Naive thymus-derived CD8-positive, alpha-beta T cell (primary cell): ENCODE data around the gene CCDC144A. TPM values are rescaled to one million over a fixed set of nuclear protein-coding genes. Genes with fewer than 3 reads are reported as not detected.
"Not testable (repeated sequence)": the region's sequence is repeated elsewhere in the genome, so short reads cannot be mapped to it uniquely, and the experiment has no call there.

Experiments used
- ATAC-seq, 2 donors: fragments of 150-1000 bp; cut with Tn5 transposase in 1 of 2; sonication (Bioruptor Pico), chemical (Tn5 transposase) in 1 of 2; 1 replicate in 1 of 2; 2 replicates in 1 of 2; pipeline ENCODE4 v1.10.0; 2021; ENCODE audit warnings: mild to moderate bottlenecking in 2 of 2, moderate library complexity in 2 of 2
- POLR2A ChIA-PET: fragments of 350-600 bp; sonication (Branson Sonifier 250); formaldehyde crosslinking; loops from one replicate; lab custom pipeline; 2021; ENCODE audit warnings: antibody characterized with exemption; lab: Charles Lee
- DNase-seq, 10 donors: peaks; one replicate each; pipeline versions ENCODE4 v3.0.0 to v3.0.0-alpha.2; 2020 to 2022
- H3K27ac Mint-ChIP-seq, 10 donors: one replicate each; pipeline ENCODE4 v1.8.0; 2020 to 2022; ENCODE audit warnings: mild to moderate bottlenecking in 10 of 10, mixed read lengths in 10 of 10, moderate library complexity in 4 of 10, inconsistent platforms in 1 of 10
- H3K27me3 Mint-ChIP-seq, 5 donors: one replicate each; pipeline ENCODE4 v1.8.0; 2021 to 2022; ENCODE audit warnings: mixed read lengths in 5 of 5
- H3K36me3 Mint-ChIP-seq, 3 donors: one replicate each; pipeline ENCODE4 v1.8.0; 2020 to 2022; ENCODE audit warnings: mixed read lengths in 3 of 3, mild to moderate bottlenecking in 2 of 3, inconsistent platforms in 1 of 3
- H3K4me1 Mint-ChIP-seq, 4 donors: one replicate each; pipeline ENCODE4 v1.8.0; 2021 to 2022; ENCODE audit warnings: mixed read lengths in 4 of 4
- H3K4me3 Mint-ChIP-seq, 10 donors: one replicate each; pipeline ENCODE4 v1.8.0; 2020 to 2022; ENCODE audit warnings: mild to moderate bottlenecking in 10 of 10, mixed read lengths in 10 of 10, moderate library complexity in 6 of 10, inconsistent platforms in 1 of 10
- H3K9me3 Mint-ChIP-seq, 9 donors: one replicate each; pipeline ENCODE4 v1.8.0; 2020 to 2022; ENCODE audit warnings: mixed read lengths in 9 of 9, mild to moderate bottlenecking in 3 of 9, inconsistent platforms in 1 of 9, moderate library complexity in 1 of 9
- polyA plus RNA-seq, 3 donors: library from polyadenylated mRNA; unstranded; fragments of 300-500 nt; fragmentation: Illumina TruSeq; gene quantifications; one replicate each; pipeline ENCODE4 v1.2.3, GENCODE V29; 2021
- total RNA-seq, 8 experiments: library from RNA in 2 of 8; stranded (reverse) in 2 of 8; gene quantifications; one replicate each; pipeline ENCODE4 v1.2.3 and lab custom pipeline; 2021 to 2026

CCDC144A gene
- total and polyA plus RNA-seq, 5 experiments from 2014 or later, result 0.42 to 3.7 (median 1.5) TPM

DNA sequence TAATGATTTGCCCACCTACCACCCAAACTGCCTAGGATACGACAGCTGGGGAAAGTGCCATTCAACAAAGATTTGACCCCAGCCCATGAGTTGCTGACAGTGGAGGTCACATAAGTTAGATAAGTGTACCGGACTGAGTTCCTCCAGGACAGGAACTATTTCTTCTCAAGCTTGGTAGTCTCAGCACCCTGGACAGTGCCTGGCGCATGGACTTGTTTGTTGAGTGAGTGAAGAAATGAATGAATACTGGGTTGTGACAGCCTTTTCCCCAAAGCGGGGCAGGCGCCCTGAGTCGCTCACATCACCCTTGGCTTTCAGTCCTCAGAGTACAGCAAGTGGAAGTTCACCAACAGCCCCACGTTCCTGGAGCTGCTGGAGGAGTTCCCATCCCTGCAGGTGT is 122.1 kb downstream of the CCDC144A start:
- H3K9me3 Mint-ChIP-seq, H3K4me3 Mint-ChIP-seq, H3K36me3 Mint-ChIP-seq, H3K4me1 Mint-ChIP-seq, ATAC-seq, POLR2A ChIA-PET, DNase-seq, H3K27ac Mint-ChIP-seq: not testable (repeated sequence)
- peaks cover 2 to 25% (median 12%) of the 10 kb centered on the region in 5 donors for H3K27me3 Mint-ChIP-seq

DNA sequence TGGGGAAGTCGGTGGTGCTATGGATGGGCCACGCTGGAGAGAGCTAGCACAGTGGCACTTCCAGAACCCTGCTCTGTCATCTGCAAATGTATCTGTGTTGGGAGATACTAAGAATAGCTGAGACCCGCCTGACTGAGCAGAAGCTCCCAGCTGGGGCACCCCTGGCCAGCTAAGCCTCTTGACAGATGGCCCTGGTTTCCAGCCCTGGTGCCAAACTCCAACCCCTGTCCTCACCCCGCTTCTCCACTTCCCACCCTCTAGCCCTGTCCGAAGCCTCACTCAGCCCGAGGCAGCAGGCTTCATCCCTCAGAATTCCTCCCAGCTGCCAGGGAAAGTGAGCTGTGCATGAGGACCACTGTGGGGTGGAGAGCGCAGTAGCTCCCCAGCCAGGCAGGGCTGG is 124.4 kb downstream of the CCDC144A start:
- H3K36me3 Mint-ChIP-seq, result no peaks in the 10 kb centered on the region
- no peak for ATAC-seq
- DNase-seq, result no peak
- H3K27ac Mint-ChIP-seq, result no peak overlapping the region
- no peak overlapping the region for H3K4me3 Mint-ChIP-seq
- peaks cover 0 to 2% (median 0%) of the 10 kb centered on the region in 4 donors for H3K4me1 Mint-ChIP-seq
- peaks cover 3 to 39% (median 32%) of the 10 kb centered on the region in 5 donors for H3K27me3 Mint-ChIP-seq
- POLR2A ChIA-PET, result no interaction called here
- no peaks in the 10 kb centered on the region for H3K9me3 Mint-ChIP-seq

DNA sequence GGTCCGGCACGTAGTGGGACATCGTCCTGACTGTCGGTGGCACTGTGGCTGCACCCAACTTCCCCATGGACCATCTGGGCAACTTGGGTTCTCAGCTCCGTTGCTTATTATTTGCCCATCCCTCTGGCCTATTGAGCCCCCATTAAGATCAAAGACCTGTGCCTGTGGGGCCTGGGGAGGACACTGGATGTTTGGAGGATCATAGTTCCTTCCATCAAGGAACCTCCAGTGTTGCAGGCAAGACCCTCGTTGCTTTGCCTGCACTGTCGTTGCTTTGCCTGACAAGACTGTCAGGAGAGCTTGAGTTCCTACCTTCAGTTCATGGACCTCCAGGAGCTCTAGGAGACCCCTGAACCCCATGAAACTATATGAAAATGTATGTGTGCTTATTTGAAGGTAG is 127.2 kb downstream of the CCDC144A start:
- peak in 1 of 10 donors; percentile 12 for DNase-seq
- ATAC-seq, result no peak
- Mint-ChIP-seq H3K36me3 (no peaks in the 10 kb centered on the region), H3K4me1 (peaks cover 0 to 2% (median 0%) of the 10 kb centered on the region in 4 donors), H3K27ac (no peak overlapping the region), H3K27me3 (peaks cover 2 to 39% (median 34%) of the 10 kb centered on the region in 5 donors), H3K9me3 (peaks cover 0 to 1% (median 0%) of the 10 kb centered on the region in 9 donors), H3K4me3 (no peak overlapping the region)
- POLR2A ChIA-PET, result no interaction called here

DNA sequence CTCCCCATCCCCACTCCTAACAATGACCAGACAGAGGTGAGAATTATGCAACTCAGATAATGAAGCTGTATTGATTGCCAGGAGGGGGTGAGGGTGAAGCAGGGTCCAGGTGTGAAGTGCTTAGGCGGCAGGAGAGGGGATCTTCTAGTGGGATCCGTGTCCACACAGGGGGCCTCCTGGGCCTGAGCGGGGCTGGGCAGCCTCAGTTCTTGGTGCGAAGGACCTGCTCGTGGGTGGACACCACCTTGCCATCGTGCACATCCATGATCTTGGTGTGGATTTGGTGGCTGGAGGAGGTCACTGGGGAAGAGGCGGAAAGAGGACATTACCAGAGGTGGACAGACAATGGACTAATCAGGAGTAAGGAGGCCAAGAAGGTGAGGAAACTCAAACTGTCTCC is 127.9 kb downstream of the CCDC144A start:
- ATAC-seq, H3K9me3 Mint-ChIP-seq, H3K4me1 Mint-ChIP-seq, POLR2A ChIA-PET, H3K4me3 Mint-ChIP-seq, H3K36me3 Mint-ChIP-seq: not testable (repeated sequence)
- peak overlapping the region in 1 of 10 donors; percentile 21 for H3K27ac Mint-ChIP-seq
- DNase-seq, result peak in 1 of 10 donors; percentile 19
- peaks cover 2 to 36% (median 34%) of the 10 kb centered on the region in 5 donors for H3K27me3 Mint-ChIP-seq

DNA sequence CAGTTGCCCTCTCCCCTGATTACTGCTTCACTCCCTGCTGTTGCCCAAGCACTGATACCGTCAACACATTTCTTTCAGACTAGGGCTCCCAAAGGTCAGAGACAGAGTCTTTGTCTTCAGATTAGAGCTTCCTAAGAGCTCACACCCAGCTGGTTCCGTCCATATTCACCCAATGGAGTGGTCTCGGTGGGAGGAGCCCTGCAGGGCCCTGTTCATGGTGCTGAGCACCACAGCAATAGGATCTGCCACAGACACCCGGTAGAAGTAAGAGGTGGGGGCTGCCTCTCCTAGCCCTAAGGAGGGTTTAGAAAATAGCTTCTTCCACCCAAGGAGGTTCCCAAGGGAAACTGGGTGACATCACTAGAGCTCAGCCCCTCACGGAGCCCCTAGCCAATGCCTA is 128.3 kb downstream of the CCDC144A start:
- Mint-ChIP-seq H3K4me3 (no peak overlapping the region), H3K36me3 (no peaks in the 10 kb centered on the region), H3K27ac (peak overlapping the region in 1 of 10 donors; percentile 21), H3K27me3 (peaks cover 2 to 36% (median 34%) of the 10 kb centered on the region in 5 donors), H3K4me1 (peaks cover 0 to 2% (median 0%) of the 10 kb centered on the region in 4 donors), H3K9me3 (peaks cover 0 to 1% (median 0%) of the 10 kb centered on the region in 9 donors)
- no peak for DNase-seq
- ATAC-seq, result no peak
- POLR2A ChIA-PET, result interaction anchor here (0.6 kb wide), 1 partner anchor 336 kb away, joined by 3 read pairs; no protein-coding TSS in a partner anchor

DNA sequence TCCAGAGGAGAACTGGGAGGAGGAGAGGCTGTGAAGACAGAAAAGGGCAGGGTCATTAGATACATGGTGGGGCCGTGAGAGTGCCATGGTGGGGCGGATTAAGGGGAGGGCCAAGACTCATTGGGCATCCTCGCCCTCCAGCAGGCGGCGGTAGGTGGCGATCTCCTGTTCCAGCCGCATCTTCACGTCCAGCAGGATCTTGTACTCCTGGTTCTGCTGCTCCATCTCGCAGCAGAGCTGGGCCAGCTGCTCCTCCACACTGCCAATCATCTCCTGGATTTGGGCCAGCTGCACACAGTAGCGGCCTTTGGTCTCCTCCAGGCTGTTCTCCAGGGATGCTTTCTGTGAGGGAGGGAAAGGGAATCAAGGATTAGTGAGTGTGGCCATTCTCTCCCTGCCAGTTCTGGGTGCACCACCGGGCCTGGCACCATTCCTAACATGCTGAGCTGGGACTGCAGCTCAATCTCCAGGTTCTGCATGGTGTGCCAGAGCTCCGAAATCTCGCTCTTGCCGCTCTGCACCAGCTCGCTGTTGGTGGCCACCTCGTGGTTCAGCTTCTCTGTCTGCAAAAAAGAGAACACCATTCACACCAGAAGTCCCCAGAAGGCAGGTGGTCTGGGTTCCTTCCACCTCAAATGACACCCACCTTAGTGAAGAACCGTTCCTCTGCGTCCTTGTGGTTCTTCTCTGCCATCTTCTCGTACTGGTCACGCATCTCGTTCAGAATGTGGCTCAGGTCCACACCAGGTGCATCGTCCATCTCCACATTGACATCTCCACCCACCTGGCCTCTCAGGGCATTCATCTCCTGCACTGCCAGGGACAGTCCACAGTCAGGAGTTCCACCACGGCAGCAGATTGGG is 129.0 kb downstream of the CCDC144A start:
- Mint-ChIP-seq H3K27me3 (peaks cover 0 to 36% (median 34%) of the 10 kb centered on the region in 5 donors), H3K9me3 (peaks cover 0 to 1% (median 0%) of the 10 kb centered on the region in 9 donors)
- POLR2A ChIA-PET, result interaction anchor here (0.6 kb wide), 1 partner anchor 336 kb away, joined by 3 read pairs; no protein-coding TSS in a partner anchor

DNA sequence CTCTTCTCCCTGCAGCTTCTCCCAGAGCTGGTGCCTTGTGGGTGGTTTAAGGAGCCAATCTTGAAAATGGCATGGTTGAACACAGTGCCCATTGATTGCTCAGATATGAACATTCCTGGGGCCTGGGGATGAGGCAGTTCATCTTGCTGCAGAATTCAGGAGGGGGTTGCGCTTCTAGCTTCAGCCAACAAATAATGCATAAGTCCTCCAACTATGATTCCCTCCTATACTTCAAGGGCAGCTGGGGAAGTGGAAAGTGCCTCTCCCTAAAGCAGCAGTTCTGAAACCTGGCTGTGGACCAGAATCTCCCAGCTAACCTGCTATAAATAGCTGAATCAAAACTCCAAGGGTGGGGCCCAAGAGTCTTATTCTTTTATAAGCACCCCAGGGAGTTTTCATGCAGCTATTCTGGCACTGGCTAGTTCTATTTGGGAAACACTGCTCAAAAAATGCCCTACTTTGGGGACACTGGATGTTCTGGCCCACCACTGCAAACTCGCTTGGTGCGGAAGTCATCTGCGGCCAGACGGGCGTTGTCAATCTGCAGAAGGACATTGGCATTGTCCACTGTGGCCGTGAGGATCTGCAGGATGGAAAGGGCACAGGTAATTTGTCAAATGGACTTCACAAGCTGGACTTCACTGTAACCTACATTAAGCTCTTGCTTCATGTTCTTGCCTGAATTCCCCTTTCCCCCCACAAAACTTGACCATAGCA is 130.3 kb downstream of the CCDC144A start:
- H3K36me3 Mint-ChIP-seq, result no peaks in the 10 kb centered on the region
- peaks cover 0 to 1% (median 0%) of the 10 kb centered on the region in 9 donors for H3K9me3 Mint-ChIP-seq
- peaks cover 0 to 2% (median 0%) of the 10 kb centered on the region in 4 donors for H3K4me1 Mint-ChIP-seq
- no peak overlapping the region for H3K4me3 Mint-ChIP-seq
- POLR2A ChIA-PET, result no interaction called here
- DNase-seq (peak in 1 of 10 donors; percentile 13), ATAC-seq (no peak)
- no peak overlapping the region for H3K27ac Mint-ChIP-seq
- H3K27me3 Mint-ChIP-seq, result peaks cover 0 to 35% (median 26%) of the 10 kb centered on the region in 5 donors

More for the DNA sequence above, 129.0 kb downstream of the CCDC144A start:
- H3K4me3 Mint-ChIP-seq, result no peak overlapping the region
- no peak for ATAC-seq
- peak overlapping the region in 1 of 10 donors; percentile 20 for H3K27ac Mint-ChIP-seq
- H3K36me3 Mint-ChIP-seq, result no peaks in the 10 kb centered on the region
- DNase-seq, result peak in 1 of 10 donors; percentile 16
- peaks cover 0 to 2% (median 0%) of the 10 kb centered on the region in 4 donors for H3K4me1 Mint-ChIP-seq

DNA sequence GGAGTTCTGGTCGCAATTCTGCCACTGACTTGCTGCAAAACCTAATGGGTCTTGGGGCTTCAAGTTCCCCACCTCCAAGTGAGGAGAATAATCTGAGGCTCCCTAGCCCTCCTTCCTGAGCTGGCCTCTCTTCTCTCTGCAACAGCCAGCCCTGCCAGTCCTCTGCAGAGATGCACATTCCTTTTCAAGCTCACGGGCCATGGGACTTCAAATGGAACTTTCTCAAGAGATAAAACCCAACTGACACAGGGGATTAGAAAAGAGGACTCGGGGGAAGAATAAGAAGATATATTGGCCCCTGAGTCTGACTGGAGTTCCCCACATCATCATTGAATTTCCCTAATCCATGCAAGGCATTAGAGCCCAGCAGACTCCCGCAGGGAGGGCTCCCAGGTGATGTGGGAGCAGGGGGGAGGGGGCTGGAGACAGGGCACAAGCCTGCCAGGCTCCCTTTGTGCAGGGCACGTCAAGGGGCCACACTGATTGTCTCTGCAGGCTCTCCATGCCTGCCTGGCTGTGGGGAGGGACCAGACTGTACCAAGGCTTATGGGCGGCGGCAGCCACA is 131.0 kb downstream of the CCDC144A start:
- peak in 1 of 10 donors; percentile 15 for DNase-seq
- no peaks in the 10 kb centered on the region for H3K36me3 Mint-ChIP-seq
- no peak overlapping the region for H3K27ac Mint-ChIP-seq
- H3K4me1 Mint-ChIP-seq, result no peaks in the 10 kb centered on the region
- peaks cover 0 to 3% (median 0%) of the 10 kb centered on the region in 9 donors for H3K9me3 Mint-ChIP-seq
- ATAC-seq, result no peak
- peaks cover 2 to 33% (median 23%) of the 10 kb centered on the region in 5 donors for H3K27me3 Mint-ChIP-seq
- H3K4me3 Mint-ChIP-seq, result no peak overlapping the region
- POLR2A ChIA-PET, result no interaction called here

DNA sequence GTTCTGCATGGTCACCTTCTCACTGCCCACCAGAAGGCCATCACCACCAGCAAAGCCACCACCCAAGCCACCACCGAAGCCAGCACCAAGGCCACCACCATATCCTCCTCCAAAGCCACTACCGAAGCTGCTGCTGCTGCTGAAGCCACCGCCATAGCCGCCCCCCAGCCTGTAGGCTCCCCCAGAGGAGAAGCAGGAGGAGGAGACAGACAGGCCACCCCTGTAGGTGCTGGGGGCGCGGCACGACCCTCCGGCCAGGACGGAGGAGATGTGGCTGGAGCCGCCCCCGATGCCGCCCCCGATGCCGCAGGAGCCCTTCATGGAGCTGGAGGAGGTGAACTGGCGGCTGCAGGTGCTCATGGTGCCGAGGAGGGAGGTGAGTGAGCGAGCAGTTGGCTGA is 132.1 kb downstream of the CCDC144A start:
- Mint-ChIP-seq H3K27me3 (peaks cover 5 to 33% (median 17%) of the 10 kb centered on the region in 5 donors), H3K9me3 (peaks cover 3 to 14% (median 6%) of the 10 kb centered on the region in 9 donors)
- DNase-seq, result peak in 1 of 10 donors; percentile 13
- ATAC-seq, H3K4me1 Mint-ChIP-seq, H3K36me3 Mint-ChIP-seq, H3K4me3 Mint-ChIP-seq, H3K27ac Mint-ChIP-seq, POLR2A ChIA-PET: not testable (repeated sequence)

DNA sequence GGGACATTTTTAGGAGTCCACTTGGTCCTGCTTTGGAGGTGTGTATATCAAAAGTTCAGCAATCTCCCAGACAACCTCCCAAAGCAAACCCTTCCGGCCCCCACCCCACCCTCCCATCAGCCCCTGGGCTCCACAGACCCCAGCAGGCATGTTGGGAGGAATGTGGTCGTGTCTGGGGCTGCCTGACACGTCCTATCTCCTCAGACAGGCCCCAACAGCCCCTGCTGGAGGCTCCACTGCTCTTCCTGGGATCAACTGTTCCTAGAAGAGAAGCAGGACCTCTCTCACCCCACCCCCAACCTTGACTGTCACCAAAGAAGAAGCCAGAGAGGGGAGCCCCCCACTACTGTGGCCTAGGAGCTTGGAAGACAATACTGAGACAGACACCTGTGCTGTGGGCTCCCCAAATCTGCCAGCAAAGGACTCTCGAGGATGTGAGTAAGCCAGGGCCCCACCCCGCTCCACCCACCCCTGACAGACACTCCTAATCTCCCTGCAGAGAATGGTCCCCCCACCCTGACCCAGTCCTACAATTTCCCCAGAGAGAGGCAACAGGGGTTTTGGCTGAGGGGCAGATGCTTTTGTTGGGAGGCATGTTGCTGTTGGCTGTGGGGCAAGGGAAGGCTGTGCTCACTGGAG is 133.8 kb downstream of the CCDC144A start:
- H3K9me3 Mint-ChIP-seq, result peaks cover 3 to 17% (median 8%) of the 10 kb centered on the region in 9 donors

More for the DNA sequence above, 133.8 kb downstream of the CCDC144A start:
- POLR2A ChIA-PET, ATAC-seq, H3K36me3 Mint-ChIP-seq, H3K4me1 Mint-ChIP-seq, H3K4me3 Mint-ChIP-seq, H3K27ac Mint-ChIP-seq, DNase-seq: not testable (repeated sequence)
- peaks cover 5 to 19% (median 9%) of the 10 kb centered on the region in 5 donors for H3K27me3 Mint-ChIP-seq
